Measurements from ENCODE around the gene RNF11. TPM values are rescaled to one million over a fixed set of nuclear protein-coding genes. Genes with fewer than 3 reads are reported as not detected.

The RNF11 gene
- total RNA-seq, 1 donor from 2014 or later: 34.8 TPM

DNA sequence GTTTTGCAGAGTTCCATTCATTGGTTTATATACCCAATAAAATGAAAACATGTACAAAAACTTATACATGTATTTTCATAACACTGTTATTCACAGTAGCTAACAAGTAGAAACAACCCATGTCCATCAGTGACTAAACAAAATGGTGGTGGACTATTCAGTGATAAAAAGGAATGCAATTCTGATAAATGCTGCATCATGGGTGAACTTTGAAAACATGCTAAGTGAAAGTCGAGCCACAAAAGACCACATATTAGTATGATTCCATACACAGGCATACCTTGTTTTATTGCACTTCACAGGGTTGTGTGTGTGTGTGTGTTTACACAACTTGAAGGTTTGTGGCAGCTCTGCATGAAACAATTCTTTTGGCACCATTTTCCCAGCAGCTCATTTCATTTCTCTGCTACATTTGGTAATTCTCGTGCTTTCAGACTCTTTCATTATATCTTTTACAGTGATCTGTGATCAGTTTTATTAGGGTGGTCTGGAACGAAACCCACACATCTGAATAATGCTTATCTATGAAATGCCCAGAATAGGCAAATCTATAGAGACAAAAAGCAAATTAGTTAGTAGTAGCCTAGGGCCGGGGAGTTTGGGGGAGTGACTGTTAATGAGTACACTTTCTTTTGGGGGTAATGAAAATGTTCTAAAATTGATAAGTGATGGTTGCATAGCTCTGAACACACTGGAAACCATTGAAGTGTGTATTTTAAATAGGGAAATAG is 27.2 kb downstream of the RNF11 start:
- intact Hi-C loops (cut with micrococcal nuclease): no loop called here

DNA sequence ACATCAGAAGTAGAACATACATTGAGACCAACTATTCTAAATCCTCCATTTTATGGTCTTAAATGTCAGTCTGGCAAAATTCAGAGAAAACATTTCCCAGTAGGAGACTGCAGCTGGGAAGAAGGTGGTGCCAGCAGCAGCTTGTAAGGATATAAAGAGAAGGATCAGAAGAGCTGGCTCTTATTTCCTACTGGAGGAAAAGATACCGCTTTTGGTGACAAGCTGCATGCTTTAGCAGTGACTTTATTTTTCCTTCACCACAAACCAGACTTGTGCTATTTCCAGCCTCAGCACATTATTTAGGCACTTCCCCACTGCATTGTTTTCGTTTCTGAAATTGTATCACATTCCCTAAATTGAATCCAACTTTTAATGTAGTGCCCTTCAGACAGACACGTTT is 28.4 kb downstream of the RNF11 start:
- intact Hi-C loops (cut with micrococcal nuclease): no loop called here

DNA sequence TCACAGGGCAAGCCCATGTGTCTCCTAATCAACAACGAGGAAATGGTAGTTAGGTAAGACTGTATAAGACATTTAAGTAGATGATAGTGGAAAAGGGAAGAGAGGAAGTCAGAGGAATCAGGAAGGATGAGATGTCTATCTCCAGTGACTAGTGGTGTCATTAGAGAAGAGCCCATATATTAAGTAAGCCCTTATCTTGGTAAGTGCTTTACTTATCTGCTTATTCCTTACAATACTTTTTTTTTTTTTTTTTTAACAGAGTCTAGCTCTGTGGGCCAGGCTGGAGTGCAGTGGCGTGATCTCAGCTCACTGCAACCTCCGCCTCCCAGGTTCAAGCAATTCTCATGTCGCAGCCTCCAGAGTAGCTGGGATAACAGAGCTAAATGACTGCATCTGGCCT is 29.5 kb downstream of the RNF11 start:
- intact Hi-C loops (cut with micrococcal nuclease): no loop called here

DNA sequence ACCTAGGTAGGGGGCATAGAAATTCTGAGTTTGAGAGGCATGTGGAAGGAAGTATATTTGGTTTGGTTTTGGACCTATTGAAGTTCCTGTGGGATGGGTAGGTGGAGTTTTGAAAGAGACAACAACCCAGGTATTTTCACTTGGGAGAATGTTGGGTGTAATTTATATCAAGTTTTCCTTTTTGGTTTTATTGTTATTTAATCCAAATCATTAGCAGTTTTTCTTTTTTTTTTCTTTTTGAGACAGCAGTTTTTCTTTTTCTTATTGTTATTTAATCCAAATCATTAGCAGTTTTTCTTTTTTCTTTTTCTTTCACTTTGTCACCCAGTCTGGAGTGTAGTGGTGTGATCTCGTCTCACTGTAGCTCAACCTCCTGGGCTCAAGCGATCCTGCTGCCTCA is 30.1 kb downstream of the RNF11 start:
- intact Hi-C loops (cut with micrococcal nuclease): no loop called here

DNA sequence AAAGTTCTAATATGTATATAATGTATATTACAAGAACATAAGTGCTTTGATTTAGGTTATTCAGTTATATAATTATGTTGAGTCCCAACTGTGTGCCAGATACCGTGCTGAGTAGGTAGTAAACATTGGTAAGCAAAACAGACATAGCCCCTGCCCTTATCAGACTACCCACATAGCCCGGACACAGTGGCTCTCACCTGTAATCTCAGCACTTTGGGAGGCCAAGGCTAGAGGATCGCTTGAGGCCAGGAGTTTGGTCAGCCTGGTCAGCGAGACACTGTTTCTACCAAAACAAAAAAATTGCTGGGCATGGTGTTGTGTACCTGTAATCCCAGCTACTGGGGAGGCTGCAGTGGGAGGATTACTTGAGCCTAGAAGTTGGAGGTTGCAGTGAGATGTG is 30.7 kb downstream of the RNF11 start:
- intact Hi-C loops (cut with micrococcal nuclease): no loop called here

DNA sequence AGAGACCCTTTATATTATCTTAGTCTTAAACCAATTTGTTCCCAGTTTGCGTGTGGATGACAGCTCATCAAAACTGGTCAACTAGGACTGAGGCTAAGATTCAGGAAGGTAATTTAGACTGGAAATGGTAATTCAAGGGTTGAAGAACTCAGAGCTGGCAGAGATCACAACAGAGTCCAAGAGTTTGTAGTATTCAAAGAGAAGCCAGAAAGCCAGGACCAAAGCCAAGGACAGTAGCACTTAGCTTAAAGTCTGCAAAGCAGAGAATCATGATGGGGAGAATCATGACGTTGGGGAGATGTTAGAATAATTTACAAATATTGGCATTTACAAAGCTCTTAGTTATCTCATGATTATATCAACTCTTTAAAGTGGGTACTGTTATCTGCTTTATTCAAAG is 32.6 kb downstream of the RNF11 start:
- intact Hi-C loops (cut with micrococcal nuclease): no loop called here

DNA sequence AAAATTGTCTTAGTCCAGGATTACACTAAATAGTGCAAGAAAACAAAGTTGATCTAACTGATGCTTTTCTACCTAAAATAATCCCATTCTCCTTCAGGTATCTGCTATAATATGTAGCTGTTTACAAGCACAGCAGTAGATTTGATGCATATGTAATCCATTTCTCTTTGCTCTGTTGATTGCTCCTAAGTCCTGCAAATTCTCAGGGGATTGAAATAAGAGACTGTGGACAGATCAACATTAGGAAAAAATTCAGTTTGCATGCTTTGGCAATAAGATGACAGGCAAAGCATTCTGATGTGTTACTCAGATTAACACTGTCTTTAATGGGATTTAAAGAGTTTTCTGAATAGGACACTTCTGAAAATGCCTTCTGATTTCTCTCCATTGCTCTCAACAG is 34.7 kb downstream of the RNF11 start:
- intact Hi-C loops (cut with micrococcal nuclease): no loop called here

DNA sequence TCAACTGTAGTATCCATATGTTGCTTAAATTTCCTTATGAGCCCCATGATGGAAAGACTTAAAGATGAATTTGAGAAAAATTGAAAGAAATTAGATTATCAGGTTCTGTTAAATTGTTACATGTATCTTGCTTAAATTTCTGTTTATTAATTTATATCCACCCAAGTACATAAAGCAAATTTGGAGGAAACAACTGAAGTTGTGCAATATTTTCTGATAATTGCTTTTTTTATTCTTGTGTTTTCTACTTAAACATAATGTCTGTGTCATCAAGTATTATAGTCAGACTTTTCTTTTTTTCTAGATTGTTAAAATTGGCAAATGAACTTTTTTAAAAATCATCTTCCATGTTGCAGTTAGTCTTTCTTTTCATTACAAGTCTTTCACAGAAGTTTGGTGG is 36.8 kb downstream of the RNF11 start:
- intact Hi-C loops (cut with micrococcal nuclease): no loop called here

DNA sequence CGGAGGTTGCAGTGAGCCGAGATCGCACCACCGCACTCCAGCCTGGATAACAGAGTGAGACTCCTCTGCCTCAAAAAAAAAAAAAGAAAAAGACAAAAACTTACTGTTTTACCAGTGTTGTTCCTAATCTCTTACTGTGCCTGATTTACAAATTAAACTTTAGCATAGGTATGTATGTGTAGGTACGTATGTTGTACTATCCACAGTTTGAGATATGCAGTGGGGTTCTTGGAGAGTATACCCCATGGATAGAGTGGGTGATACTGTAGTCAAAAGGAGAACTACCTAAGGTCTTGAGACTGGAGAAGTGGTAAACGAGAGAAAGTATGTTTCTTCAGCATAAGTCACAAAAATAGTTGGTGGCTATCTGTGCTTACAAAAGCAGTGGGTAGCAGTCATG is 38.6 kb downstream of the RNF11 start:
- intact Hi-C loops (cut with micrococcal nuclease): no loop called here

DNA sequence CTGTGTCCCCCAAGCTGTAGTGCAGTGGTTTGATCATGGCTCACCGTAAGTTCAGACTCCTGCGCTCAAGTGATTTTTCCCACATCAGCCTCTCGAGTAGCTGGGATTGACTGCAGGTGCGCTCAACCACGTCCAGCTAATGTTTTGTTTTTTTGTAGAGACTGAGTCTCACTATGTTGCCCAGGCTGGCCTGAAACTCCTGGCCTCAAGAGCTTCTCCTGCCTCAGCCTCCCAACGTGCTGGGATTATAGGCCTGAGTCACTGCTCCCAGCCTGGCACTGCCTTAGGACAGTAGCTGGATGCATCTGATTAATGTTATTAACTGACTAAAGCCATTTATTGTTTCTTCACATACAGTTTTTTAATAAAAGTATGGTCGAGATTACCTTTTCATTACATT is 40.2 kb downstream of the RNF11 start:
- intact Hi-C loops (cut with micrococcal nuclease): no loop called here

DNA sequence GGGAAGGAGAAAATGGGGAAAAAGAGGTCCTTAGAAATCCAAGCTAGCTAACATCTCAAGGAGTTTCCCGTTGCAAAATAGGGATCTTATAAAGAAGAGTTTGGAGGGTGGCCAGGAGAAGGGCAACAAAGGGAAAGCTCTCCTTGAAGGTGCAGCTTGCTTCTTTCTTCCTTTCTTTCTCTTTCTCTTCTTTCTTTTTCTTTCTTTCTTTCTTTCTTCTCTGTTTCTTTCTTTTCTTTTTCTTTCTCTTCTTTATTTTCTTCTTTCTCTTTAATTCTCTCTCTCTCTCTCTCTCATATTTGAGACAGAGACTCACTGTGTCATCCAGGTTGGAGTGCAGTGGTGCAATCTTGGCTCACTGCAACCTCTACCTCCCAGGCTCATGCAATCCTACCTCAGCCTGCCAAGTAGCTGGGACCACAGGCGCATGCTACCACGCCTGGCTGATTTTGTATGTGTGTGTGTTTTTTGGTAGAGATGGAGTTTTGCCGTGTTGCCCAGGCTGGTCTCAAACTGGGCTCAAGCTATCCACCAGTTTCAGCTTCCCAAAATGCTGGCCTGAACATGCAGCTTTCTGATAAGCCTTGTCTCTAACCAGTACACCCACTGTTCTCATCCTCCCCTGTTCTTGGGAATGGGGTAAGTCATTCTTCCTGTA is 44.4 kb downstream of the RNF11 start:
- intact Hi-C loops (cut with micrococcal nuclease): no loop called here

DNA sequence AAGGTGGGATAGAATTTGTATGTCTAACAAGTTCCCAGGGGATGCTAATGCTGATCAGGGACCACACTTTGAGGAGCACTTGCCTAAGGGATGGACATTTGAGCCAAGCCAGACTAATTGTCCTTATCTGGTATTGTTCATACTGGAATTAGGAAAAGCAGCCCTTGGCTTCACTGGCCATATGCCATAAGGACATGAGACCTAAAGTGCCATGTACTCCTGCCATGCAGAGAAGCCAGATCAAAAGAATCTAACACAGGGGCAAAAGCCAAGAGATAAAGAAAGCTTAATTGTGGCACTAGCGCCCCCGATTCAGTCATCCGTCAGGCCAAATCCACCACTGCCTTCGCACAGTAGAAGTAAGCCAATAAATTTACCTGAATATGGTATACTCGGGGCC is 45.7 kb downstream of the RNF11 start:
- intact Hi-C loops (cut with micrococcal nuclease): no loop called here

DNA sequence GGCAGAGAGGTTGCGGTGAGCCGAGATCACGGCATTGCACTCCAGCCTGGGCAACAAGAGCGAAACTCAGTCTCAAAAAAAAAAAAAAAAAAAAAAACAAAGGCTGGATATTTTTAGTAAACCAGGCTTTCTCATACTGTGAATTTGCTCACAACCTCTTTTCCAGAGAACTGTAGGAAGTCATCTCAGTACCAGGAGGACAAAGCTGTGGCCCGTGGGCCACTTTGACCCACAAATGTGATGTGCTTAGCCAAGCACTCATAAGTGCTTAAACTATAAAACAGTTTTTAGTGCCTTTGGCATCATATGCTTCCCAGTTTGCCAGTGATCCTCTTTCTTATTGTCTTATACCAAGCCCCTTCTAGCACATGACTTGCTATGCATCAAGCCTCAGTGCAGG is 46.5 kb downstream of the RNF11 start:
- intact Hi-C loops (cut with micrococcal nuclease): no loop called here

DNA sequence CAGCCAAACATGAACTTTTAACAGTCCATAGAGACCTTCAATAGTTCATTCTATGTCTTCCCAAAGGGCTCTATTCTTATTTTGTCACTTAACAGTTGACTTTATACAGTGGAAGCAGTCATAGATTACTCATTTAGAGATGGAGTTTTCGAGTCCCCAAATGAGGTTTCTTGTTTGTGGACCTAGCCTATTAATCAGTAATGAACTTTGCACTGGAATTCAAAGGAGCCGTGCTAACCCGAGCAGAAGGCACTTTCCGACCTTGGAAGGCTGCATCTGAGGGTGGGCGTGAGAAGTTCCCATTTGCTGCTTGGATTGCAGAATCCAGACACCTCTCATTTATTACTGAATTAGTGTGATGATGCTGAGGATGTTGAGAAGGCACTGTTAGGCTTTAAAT is 47.9 kb downstream of the RNF11 start:
- intact Hi-C loops (cut with micrococcal nuclease): no loop called here

DNA sequence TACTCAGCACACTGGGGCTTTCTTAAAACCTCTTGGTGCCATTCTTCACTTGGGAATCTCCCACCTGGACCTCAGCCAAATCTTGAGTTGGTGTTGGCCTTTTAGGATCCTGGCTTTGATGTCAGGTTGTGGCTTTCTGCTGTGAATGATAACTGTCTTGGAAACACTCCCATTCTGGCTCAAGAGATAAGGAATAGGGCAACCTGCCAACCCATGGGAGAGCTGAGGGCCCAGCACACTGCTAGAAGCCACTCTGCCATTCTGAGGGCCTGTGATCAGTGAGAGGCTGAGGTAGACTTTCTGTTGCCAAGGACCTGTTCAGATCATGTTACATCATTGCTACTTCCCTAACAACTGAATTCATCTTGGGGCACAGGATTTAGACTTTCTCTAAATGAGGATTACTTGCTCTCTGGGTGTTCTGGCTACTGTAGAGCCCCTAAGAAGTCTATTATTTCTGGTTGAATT is 48.4 kb downstream of the RNF11 start:
- intact Hi-C loops (cut with micrococcal nuclease): no loop called here

DNA sequence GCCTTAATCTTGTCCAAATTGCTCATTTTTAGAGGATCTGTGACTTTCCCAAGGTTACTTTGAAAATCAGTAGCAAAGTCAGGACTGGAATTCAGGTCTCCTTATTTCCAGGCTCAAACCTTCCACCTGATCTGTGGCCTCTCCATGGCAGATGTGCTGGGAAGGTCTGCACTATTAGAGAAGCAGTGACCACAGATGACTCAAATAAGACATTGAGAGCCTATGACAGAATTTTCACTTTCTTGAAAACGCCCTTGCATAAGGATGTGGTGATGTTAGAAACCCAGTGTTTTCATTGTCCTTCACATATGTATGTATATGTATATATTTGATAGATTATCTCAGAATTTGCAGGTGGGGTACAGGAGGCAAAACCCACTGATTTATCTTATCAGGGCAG is 49.0 kb downstream of the RNF11 start:
- intact Hi-C loops (cut with micrococcal nuclease): no loop called here

DNA sequence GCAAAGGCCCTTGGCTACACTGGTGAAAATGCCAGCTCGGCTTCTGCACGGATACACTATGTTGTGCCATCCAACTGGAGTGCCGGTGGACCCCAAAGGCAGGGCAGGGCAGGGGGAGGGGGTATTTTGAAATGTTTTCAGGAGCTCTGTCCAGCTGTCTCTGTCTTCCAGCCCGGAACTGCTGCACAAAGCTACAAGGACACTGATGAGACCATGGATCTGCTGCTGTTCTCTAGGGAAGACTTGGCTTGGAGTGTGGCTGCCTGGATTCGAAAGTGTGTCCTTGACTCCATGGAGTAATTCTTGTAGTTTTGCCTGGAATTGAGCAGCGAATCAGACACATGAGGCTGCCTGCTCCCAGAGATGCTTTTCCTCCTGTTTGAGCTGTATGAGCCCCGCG is 51.9 kb downstream of the RNF11 start:
- intact Hi-C loops (cut with micrococcal nuclease): no loop called here

DNA sequence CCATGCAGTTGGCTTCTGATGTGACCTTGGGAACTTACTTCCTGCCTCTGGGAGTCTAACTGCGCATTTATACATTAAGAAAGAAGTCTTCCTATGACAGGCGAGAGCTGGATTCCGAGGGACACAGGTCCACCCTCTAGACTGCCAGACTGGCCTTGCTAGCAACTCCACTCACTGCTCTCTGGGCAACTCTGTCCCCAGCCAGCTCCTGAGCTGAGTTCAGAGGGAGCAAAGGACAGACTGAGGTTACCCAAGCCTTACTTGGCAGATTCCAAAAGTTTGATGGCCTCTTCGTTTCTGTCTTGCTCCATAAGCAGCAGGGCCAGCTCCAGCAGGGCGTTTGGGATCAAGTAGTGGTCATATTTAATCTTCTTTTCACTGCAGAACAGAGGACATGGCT is 52.5 kb downstream of the RNF11 start:
- intact Hi-C loops (cut with micrococcal nuclease): no loop called here

DNA sequence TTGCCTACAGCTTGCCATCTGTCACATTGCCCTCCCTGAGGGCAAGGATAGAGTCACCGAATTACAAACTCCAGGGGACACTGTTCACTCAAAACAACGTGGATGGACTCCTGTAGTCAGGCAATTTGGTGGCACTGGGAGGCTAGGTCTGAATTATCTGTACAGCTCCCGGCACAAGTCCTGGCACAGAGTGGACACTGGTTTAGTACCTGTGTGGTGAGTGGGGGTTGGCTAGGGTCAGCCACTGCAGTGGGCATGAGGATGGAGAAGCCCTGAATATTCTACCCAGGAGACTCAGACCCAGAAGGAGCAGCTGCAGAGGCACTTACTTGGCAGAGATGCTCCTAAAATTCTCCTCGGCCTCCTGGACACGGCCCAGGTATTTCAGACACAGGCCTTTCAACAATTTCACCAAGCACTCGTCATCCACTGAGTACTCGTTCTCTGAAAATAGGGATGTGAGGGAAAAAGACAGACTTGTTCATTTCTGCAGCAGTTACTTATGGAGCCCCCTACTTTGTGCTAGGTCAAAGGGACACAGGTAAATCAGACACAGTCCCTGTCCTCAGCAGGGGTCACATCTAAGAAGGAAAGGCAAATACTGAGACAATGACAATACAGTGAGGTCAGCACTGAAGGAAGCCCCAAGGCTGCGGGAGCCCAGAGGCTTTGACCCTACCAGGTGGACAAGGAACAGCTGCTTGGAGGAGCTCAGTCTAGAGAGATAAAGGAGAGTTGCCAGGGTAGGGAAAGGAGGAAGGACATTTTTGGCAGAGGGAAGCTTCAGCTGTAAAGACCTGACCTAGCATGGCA is 53.8 kb downstream of the RNF11 start:
- intact Hi-C loops (cut with micrococcal nuclease): no loop called here

DNA sequence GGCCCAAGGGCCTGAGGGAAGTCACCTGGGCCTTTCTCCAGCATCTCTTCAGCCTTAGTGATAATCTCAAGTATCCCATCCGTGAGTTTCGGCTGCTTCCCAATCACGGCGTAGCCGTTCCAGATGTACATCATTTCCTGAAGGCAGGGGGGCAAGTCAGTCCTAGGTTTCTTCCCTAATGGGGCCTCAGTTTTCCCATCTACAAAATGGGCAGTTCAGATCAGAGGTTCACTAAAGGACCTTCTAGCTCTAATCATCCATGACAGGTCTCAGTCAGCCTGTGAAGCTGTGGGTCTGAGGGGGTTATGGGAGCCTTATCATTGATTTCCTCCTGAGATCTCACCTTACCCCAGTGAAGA is 54.4 kb downstream of the RNF11 start:
- intact Hi-C loops (cut with micrococcal nuclease): no loop called here

DNA sequence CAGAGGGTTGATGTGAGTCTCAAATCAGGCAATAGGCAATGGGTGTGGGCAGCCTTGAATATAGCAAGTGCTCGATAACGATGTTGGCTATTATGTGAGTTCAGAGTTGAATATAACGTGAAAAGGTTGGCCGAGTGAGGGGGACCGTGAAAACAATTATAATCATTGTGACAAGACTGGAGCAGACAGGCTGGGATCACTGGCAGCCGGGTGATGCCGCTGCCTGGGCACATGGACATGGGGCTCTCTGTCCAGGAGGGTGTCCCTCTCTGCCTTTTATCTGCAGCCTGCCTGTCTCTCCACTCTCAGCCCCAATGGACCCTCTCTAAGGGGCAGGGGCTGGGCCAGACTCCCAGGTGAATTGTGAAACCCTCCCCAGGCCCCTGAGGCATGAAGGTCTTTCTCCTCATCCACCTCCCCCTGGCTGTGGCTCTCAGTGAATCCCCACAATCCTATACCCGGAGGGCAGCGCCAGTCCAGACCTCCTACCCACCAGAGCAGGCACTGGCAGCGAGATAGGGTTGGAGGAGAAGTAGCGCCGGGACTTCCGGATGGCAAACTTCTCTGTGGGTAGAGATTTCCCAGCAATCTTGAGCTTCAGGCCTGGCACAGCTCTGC is 57.9 kb downstream of the RNF11 start:
- intact Hi-C loops (cut with micrococcal nuclease): no loop called here

DNA sequence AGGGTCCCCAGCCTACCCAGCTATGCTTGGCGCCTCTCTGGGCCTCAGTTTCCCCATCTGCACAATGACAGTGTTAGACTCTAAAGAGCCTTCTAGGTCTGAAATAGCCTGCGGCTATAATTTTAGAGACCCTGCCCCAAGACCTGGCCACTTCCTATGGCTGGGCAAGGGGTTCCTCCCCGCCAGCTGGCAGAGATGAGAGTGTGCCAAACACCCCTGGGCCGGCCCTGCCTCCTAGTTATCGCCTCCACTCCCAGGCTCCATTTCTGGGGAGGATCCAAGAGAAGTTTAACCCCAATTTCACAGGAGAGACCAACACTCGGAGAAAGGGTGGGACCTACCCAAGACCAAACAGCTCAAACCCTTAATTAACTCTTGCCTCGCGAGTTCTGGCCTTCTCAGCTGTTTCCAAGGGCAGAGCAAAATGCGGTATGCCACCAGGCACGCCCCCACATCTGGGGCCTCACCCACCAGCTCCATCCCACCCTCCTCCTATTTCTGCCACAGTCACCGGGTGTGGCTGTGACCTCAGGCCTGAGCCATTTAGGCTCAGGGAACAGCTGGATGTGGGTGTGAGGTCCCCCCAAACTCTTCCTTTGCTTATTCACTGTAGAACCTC is 58.6 kb downstream of the RNF11 start:
- intact Hi-C loops (cut with micrococcal nuclease): no loop called here

Measured in T-helper 1 cell treated with Interleukin-12 subunit alpha and Interleukin-12 subunit beta and Interleukin-4 antibody, amounts not matched to agents 30 ng/mL and 1 ng/mL, for 36 hours (primary cell).